ENCODE results near the gene COMP. TPM values are rescaled to one million over a fixed set of nuclear protein-coding genes. Genes with fewer than 3 reads are reported as not detected.

Gene COMP
- total RNA-seq, 1 donor from 2014 or later: 1.7 TPM

DNA sequence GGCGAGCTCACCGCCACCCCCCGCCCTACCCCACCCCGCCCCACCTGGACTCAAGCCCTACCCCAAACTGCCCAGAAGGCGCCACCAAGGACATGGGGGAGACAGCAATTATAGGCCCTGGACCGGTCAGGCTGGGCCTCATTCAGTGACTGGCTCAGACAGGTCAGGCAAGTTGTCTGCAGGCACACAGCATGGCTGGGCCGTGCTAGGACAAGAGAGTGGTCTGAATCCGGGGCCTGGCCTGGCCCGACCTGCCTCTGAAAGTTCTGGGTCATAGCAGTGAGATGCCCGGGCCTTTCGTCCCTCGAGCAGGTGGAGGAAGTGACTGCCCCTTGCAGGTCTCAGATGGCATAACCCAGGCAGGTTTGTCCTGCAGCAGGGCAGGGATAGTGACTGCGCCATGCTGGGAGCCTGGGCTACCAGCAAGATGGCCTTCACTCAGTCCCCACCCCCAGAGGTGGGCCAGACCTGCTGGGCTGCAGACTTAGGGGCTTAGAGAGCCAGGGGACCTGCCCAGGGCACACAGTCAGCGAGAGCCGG lies 21.0 kb downstream of the COMP start:
- H2AFZ ChIP-seq (ENCODE audit: low read depth, low read length): no peak overlapping the region
- no peaks in the 10 kb centered on the region for H3K36me3 ChIP-seq (ENCODE audit: insufficient read depth, low read length)
- H3K4me1 Mint-ChIP-seq (ENCODE audit: low read depth, unreplicated experiment): no peaks in the 10 kb centered on the region
- no peak overlapping the region for H3K4me3 Mint-ChIP-seq (ENCODE audit: unreplicated experiment)
- no peak overlapping the region for H3K9ac ChIP-seq (ENCODE audit: low read length)
- H3K4me3 ChIP-seq (ENCODE audit: insufficient read depth, low read depth, low read length): no peak overlapping the region
- DNase-seq (ENCODE audit: low read depth) (no peak), FAIRE-seq (no peak)
- peaks cover 4% of the 10 kb centered on the region for H3K36me3 Mint-ChIP-seq (ENCODE audit: low read depth, unreplicated experiment)
- peaks cover 2% of the 10 kb centered on the region for H3K4me1 ChIP-seq (ENCODE audit: insufficient read depth, low read length)
- peaks cover 33% of the 10 kb centered on the region for H3K27me3 Mint-ChIP-seq (ENCODE audit: low read depth, unreplicated experiment)
- no peaks in the 10 kb centered on the region for H3K27me3 ChIP-seq (ENCODE audit: insufficient read depth, low read length)
- TF ChIP-seq, protein P1, sequence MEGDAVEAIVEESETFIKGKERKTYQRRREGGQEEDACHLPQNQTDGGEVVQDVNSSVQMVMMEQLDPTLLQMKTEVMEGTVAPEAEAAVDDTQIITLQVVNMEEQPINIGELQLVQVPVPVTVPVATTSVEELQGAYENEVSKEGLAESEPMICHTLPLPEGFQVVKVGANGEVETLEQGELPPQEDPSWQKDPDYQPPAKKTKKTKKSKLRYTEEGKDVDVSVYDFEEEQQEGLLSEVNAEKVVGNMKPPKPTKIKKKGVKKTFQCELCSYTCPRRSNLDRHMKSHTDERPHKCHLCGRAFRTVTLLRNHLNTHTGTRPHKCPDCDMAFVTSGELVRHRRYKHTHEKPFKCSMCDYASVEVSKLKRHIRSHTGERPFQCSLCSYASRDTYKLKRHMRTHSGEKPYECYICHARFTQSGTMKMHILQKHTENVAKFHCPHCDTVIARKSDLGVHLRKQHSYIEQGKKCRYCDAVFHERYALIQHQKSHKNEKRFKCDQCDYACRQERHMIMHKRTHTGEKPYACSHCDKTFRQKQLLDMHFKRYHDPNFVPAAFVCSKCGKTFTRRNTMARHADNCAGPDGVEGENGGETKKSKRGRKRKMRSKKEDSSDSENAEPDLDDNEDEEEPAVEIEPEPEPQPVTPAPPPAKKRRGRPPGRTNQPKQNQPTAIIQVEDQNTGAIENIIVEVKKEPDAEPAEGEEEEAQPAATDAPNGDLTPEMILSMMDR (IDR thresholded peaks at IDR 0.05; ENCODE audit: insufficient read depth, low read depth, low read length): no peak
- no peak for TF ChIP-seq EZH2 (IDR thresholded peaks at IDR 0.05; ENCODE audit: insufficient read depth, low read length)
- H3K27ac ChIP-seq (ENCODE audit: low read depth, low read length): no peak overlapping the region
- H3K9me3 ChIP-seq (ENCODE audit: insufficient read depth, low read depth, low read length): no peaks in the 10 kb centered on the region
- no peaks in the 10 kb centered on the region for H3K9me3 Mint-ChIP-seq (ENCODE audit: unreplicated experiment)
- peaks cover 24% of the 10 kb centered on the region for H4K20me1 ChIP-seq (ENCODE audit: insufficient read depth, low read length)
- H3K27ac Mint-ChIP-seq (ENCODE audit: unreplicated experiment): no peak overlapping the region
- H3K4me2 ChIP-seq (ENCODE audit: low read length): no peak overlapping the region
- no peaks in the 10 kb centered on the region for H3K79me2 ChIP-seq (ENCODE audit: insufficient read depth, low read length)

DNA sequence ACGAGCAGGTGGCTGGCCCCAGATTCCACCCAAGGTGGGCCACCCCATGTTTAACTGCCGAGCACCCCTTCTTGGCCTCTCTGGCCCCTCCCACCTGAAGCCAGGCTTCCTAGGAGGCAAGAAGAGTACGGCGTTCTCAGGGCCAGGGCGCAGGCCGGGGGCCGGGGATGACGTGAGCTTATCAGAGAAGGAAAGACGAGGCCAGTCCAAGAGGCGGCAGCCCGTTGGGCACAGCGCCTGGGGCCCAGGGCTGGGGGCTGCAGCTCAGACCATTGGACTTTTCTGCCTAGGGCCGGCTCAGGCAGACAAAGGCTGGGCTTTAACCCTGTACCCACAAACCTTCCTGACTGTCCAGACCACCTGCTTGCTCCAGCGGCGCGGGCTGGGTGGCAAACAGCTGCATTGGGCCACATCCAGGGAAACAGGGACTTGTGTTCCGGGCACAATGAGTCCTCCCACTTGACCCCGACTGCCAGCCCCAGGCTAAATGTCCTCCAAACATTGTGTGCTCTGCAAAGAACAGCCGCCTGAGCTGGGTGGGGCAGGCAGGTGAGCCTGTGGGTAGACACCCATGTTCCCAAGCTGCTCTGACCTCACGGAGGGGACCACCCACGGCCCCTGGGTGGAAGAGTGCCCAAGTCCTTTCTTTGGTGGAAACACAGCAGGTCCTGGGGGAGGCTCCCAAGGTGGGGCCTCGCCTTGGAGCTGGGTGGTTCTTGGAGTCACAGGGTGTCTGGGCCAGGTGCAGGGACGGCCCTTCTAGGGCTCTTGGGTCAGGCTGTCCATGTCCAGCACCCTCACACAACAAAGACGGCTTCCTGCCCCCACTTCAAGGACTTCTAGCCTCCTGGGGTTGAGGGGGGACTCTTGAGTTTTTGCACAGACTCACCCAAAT lies 21.9 kb downstream of the COMP start:
- Histone ChIP-seq H3K4me2 (ENCODE audit: low read length) (no peak overlapping the region), H3K4me3 (ENCODE audit: insufficient read depth, low read depth, low read length) (no peak overlapping the region), H4K20me1 (ENCODE audit: insufficient read depth, low read length) (peaks cover 32% of the 10 kb centered on the region), H3K27ac (ENCODE audit: low read depth, low read length) (no peak overlapping the region), H3K9me3 (ENCODE audit: insufficient read depth, low read depth, low read length) (no peaks in the 10 kb centered on the region), H3K79me2 (ENCODE audit: insufficient read depth, low read length) (no peaks in the 10 kb centered on the region), H3K36me3 (ENCODE audit: insufficient read depth, low read length) (no peaks in the 10 kb centered on the region), H3K4me1 (ENCODE audit: insufficient read depth, low read length) (peaks cover 10% of the 10 kb centered on the region), H2AFZ (ENCODE audit: low read depth, low read length) (no peak overlapping the region), H3K9ac (ENCODE audit: low read length) (no peak overlapping the region), H3K27me3 (ENCODE audit: insufficient read depth, low read length) (no peaks in the 10 kb centered on the region)
- Mint-ChIP-seq H3K27ac (ENCODE audit: unreplicated experiment) (no peak overlapping the region), H3K27me3 (ENCODE audit: low read depth, unreplicated experiment) (peaks cover 34% of the 10 kb centered on the region), H3K9me3 (ENCODE audit: unreplicated experiment) (no peaks in the 10 kb centered on the region), H3K36me3 (ENCODE audit: low read depth, unreplicated experiment) (peaks cover 4% of the 10 kb centered on the region), H3K4me1 (ENCODE audit: low read depth, unreplicated experiment) (peaks cover 5% of the 10 kb centered on the region), H3K4me3 (ENCODE audit: unreplicated experiment) (no peak overlapping the region)
- DNase-seq (ENCODE audit: low read depth) (no peak), FAIRE-seq (no peak)
- TF ChIP-seq, protein P1 (IDR thresholded peaks at IDR 0.05; ENCODE audit: insufficient read depth, low read depth, low read length): no peak
- TF ChIP-seq EZH2 (IDR thresholded peaks at IDR 0.05; ENCODE audit: insufficient read depth, low read length): no peak
